GM23248 (cell line): ENCODE results near the gene GNL1.

ENCODE experiments used
- EZH2 ChIP-seq: fragments of 200-600 bp; sonication (generic); IDR thresholded peaks from 2 replicates; pipeline ENCODE4 v1.6.1; 2018; ENCODE audit warnings: antibody characterized with exemption, mild to moderate bottlenecking; ENCODE audit not compliant: insufficient read depth, poor library complexity, severe bottlenecking
- EZH2phosphoT487 ChIP-seq: fragments of 200-600 bp; sonication (generic); IDR thresholded peaks from 2 replicates; pipeline ENCODE4 v1.6.1; 2018; ENCODE audit warnings: antibody characterized with exemption, moderate library complexity, mild to moderate bottlenecking, low read depth; ENCODE audit not compliant: insufficient read depth

DNA sequence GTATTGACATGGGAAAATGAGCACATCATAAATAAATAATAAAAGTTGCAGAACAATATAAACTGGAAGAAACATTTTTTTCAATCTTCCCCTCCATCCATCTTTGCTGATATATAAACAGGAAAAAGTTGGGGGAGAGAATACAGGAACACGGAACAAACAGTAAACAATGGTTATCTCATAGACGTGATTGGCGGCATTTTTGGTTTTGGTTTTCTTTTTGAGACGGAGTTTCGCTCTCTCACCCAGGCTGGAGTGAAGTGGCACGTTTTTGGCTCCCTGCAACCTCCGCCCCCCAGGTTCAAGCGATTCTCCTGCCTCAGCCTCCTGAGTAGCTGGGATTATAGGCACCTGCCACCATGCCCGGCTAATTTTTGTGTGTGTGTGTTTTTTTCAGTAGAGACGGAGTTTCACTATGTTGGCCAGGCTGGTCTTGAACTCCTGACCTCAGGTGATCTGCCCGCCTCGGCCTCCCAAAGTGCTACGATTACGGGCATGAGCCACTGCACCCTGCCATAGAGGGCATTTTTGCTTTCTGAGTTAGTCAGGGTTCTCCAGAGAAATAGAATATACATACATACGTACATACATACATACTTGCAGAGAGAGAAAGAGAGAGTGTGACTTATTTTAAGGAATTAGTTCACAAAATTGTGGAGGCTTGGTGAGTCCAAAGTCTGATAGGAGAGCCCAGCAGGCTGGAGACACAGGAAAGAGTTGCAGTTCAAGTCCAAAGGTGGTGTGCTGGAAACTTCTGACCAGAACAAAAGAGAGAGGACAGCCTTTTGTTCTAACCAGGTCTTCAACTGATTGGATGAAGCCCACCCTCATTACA lies 22.6 kb downstream of the GNL1 start:
- TF ChIP-seq EZH2: no peak
- TF ChIP-seq EZH2phosphoT487: no peak
